ENCODE measurements around the gene ESRRG.

Gene ESRRG

DNA sequence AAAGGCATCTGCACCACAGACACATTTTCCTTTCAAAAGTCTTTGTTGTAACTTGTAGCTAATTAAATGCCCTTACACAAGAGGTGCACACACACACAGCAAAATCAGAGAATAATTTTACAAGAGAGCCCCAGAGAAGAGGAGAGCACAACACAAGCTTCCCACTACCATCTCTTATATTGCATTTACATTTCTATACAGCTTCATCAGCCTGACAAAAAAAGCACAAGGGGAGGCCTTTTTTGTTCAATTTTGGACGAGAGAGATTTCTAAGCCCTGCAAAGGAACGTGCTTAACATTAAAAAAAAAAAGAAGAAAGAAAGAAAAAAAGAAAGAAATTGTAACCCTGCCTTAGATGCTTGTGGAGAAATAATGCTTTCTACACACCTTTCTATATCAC, 17.1 kb upstream of the ESRRG start:
- no peak overlapping the region for H3K9ac ChIP-seq (ENCODE audit: low read depth in 1 of 2, low read length in 2 of 2)
- H3K27ac ChIP-seq (ENCODE audit: low read depth in 2 of 2, low read length in 2 of 2), result no peak overlapping the region
- no peaks in the 10 kb centered on the region for H3K36me3 ChIP-seq (ENCODE audit: control insufficient read depth in 2 of 2, insufficient read depth in 2 of 2, low read length in 2 of 2)
- H3K4me3 ChIP-seq (ENCODE audit: low read length in 2 of 2), result no peak overlapping the region
- no peaks in the 10 kb centered on the region for H3K27me3 ChIP-seq (ENCODE audit: control insufficient read depth in 2 of 2, insufficient read depth in 2 of 2, low read length in 2 of 2)
- H3K4me1 ChIP-seq (ENCODE audit: control insufficient read depth in 2 of 2, insufficient read depth in 2 of 2, low read length in 2 of 2), result no peaks in the 10 kb centered on the region
- H3K9me3 ChIP-seq (ENCODE audit: control insufficient read depth in 2 of 2, low read length in 2 of 2), result no peaks in the 10 kb centered on the region

- no peaks in the 10 kb centered on the region for H3K4me1 ChIP-seq (ENCODE audit: control insufficient read depth in 2 of 2, insufficient read depth in 2 of 2, low read length in 2 of 2)
- H3K4me3 ChIP-seq (ENCODE audit: low read length in 2 of 2), result no peak overlapping the region
- H3K27ac ChIP-seq (ENCODE audit: low read depth in 2 of 2, low read length in 2 of 2), result no peak overlapping the region
- no peaks in the 10 kb centered on the region for H3K27me3 ChIP-seq (ENCODE audit: control insufficient read depth in 2 of 2, insufficient read depth in 2 of 2, low read length in 2 of 2)
- H3K9ac ChIP-seq (ENCODE audit: low read depth in 1 of 2, low read length in 2 of 2), result no peak overlapping the region
- no peaks in the 10 kb centered on the region for H3K36me3 ChIP-seq (ENCODE audit: control insufficient read depth in 2 of 2, insufficient read depth in 2 of 2, low read length in 2 of 2)
- no peaks in the 10 kb centered on the region for H3K9me3 ChIP-seq (ENCODE audit: control insufficient read depth in 2 of 2, low read length in 2 of 2)
Measured at GRCh38 chr1:216739793-216740192, 16.6 kb upstream of the ESRRG start.

GRCh38 chr1:216732121-216732520, 8.9 kb upstream of the ESRRG start:
- H3K9ac ChIP-seq (ENCODE audit: low read depth in 1 of 2, low read length in 2 of 2), result no peak overlapping the region
- no peak overlapping the region for H3K27ac ChIP-seq (ENCODE audit: low read depth in 2 of 2, low read length in 2 of 2)
- no peaks in the 10 kb centered on the region for H3K9me3 ChIP-seq (ENCODE audit: control insufficient read depth in 2 of 2, low read length in 2 of 2)
- H3K4me3 ChIP-seq (ENCODE audit: low read length in 2 of 2), result no peak overlapping the region
- H3K27me3 ChIP-seq (ENCODE audit: control insufficient read depth in 2 of 2, insufficient read depth in 2 of 2, low read length in 2 of 2), result no peaks in the 10 kb centered on the region
- H3K36me3 ChIP-seq (ENCODE audit: control insufficient read depth in 2 of 2, insufficient read depth in 2 of 2, low read length in 2 of 2), result no peaks in the 10 kb centered on the region
- no peaks in the 10 kb centered on the region for H3K4me1 ChIP-seq (ENCODE audit: control insufficient read depth in 2 of 2, insufficient read depth in 2 of 2, low read length in 2 of 2)

DNA sequence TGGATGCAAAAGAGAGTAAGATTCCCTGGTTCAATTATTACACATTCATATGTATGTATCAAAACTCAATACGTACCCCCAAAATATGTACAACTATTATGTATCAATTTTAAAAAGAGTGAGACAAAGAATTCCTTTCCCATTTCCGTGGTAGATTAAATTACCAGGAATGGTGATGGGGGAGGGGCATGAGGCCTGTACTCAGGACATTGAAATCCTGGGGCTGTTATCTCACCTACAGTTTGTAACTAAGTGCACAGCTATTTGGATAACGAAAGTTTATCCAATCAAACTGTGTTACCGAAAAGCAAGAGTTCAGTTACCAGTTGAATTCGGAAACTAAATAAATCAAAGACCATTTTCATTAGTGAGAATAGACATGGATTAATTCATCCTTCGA, 8.3 kb upstream of the ESRRG start:
- no peak overlapping the region for H3K27ac ChIP-seq (ENCODE audit: low read depth in 2 of 2, low read length in 2 of 2)
- no peaks in the 10 kb centered on the region for H3K4me1 ChIP-seq (ENCODE audit: control insufficient read depth in 2 of 2, insufficient read depth in 2 of 2, low read length in 2 of 2)
- H3K9ac ChIP-seq (ENCODE audit: low read depth in 1 of 2, low read length in 2 of 2), result no peak overlapping the region
- no peak overlapping the region for H3K4me3 ChIP-seq (ENCODE audit: low read length in 2 of 2)
- no peaks in the 10 kb centered on the region for H3K9me3 ChIP-seq (ENCODE audit: control insufficient read depth in 2 of 2, low read length in 2 of 2)
- no peaks in the 10 kb centered on the region for H3K36me3 ChIP-seq (ENCODE audit: control insufficient read depth in 2 of 2, insufficient read depth in 2 of 2, low read length in 2 of 2)
- no peaks in the 10 kb centered on the region for H3K27me3 ChIP-seq (ENCODE audit: control insufficient read depth in 2 of 2, insufficient read depth in 2 of 2, low read length in 2 of 2)

DNA sequence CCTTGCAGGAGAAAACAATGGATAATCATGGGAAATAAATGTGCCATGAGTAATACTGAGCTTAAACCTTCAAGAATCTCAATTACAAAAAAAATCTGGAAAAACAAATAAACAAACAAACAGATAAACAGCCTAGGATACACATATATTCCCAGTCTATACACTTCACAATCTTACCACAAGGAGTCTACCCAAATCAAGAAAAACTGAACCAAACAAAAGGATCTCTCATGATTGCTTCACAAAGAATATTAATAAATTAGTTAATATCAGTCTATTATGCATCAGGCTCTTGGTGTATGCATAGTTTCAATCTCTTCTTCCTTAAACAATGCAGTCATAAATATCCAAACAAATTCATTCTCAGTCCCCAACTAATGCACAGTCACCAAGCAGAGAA, 3.2 kb upstream of the ESRRG start:
- Histone ChIP-seq H3K9me3 (ENCODE audit: control insufficient read depth in 2 of 2, low read length in 2 of 2) (no peaks in the 10 kb centered on the region), H3K36me3 (ENCODE audit: control insufficient read depth in 2 of 2, insufficient read depth in 2 of 2, low read length in 2 of 2) (no peaks in the 10 kb centered on the region), H3K27ac (ENCODE audit: low read depth in 2 of 2, low read length in 2 of 2) (no peak overlapping the region), H3K4me1 (ENCODE audit: control insufficient read depth in 2 of 2, insufficient read depth in 2 of 2, low read length in 2 of 2) (peaks cover 0 to 2% of the 10 kb centered on the region in 2 donors), H3K9ac (ENCODE audit: low read depth in 1 of 2, low read length in 2 of 2) (no peak overlapping the region), H3K27me3 (ENCODE audit: control insufficient read depth in 2 of 2, insufficient read depth in 2 of 2, low read length in 2 of 2) (no peaks in the 10 kb centered on the region), H3K4me3 (ENCODE audit: low read length in 2 of 2) (no peak overlapping the region)

GRCh38 chr1:216722821-216723220, 408 bp downstream of the ESRRG start:
- H3K27ac ChIP-seq (ENCODE audit: low read depth in 2 of 2, low read length in 2 of 2), result no peak overlapping the region
- no peaks in the 10 kb centered on the region for H3K27me3 ChIP-seq (ENCODE audit: control insufficient read depth in 2 of 2, insufficient read depth in 2 of 2, low read length in 2 of 2)
- H3K9ac ChIP-seq (ENCODE audit: low read depth in 1 of 2, low read length in 2 of 2), result no peak overlapping the region
- peaks cover 0 to 2% of the 10 kb centered on the region in 2 donors for H3K4me1 ChIP-seq (ENCODE audit: control insufficient read depth in 2 of 2, insufficient read depth in 2 of 2, low read length in 2 of 2)
- H3K4me3 ChIP-seq (ENCODE audit: low read length in 2 of 2), result peak overlapping the region; percentile 52 to 72
- no peaks in the 10 kb centered on the region for H3K9me3 ChIP-seq (ENCODE audit: control insufficient read depth in 2 of 2, low read length in 2 of 2)
- H3K36me3 ChIP-seq (ENCODE audit: control insufficient read depth in 2 of 2, insufficient read depth in 2 of 2, low read length in 2 of 2), result no peaks in the 10 kb centered on the region

DNA sequence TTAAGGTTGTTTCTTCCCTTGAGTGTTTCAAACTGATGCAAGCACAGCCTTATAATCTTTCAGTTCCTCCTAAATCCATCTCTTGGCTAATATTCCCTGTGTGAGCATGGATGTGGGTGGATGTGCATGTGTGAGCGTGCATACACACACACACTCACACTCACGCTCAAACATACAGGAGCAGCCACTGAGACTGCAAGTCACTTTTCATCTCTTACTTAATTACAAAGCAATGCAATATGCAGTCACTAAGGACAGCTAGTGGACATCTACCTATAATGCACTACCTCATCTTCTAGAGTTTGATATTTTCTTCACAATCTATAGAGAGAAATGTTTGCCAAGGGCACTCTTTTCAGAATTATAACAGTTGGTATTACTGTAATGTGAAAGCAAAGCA, 1.4 kb downstream of the ESRRG start:
- Histone ChIP-seq H3K4me3 (ENCODE audit: low read length in 2 of 2) (peak overlapping the region in 1 of 2 donors; percentile 42), H3K9me3 (ENCODE audit: control insufficient read depth in 2 of 2, low read length in 2 of 2) (no peaks in the 10 kb centered on the region), H3K9ac (ENCODE audit: low read depth in 1 of 2, low read length in 2 of 2) (no peak overlapping the region), H3K27ac (ENCODE audit: low read depth in 2 of 2, low read length in 2 of 2) (no peak overlapping the region), H3K4me1 (ENCODE audit: control insufficient read depth in 2 of 2, insufficient read depth in 2 of 2, low read length in 2 of 2) (peaks cover 0 to 2% of the 10 kb centered on the region in 2 donors), H3K36me3 (ENCODE audit: control insufficient read depth in 2 of 2, insufficient read depth in 2 of 2, low read length in 2 of 2) (no peaks in the 10 kb centered on the region), H3K27me3 (ENCODE audit: control insufficient read depth in 2 of 2, insufficient read depth in 2 of 2, low read length in 2 of 2) (no peaks in the 10 kb centered on the region)

DNA sequence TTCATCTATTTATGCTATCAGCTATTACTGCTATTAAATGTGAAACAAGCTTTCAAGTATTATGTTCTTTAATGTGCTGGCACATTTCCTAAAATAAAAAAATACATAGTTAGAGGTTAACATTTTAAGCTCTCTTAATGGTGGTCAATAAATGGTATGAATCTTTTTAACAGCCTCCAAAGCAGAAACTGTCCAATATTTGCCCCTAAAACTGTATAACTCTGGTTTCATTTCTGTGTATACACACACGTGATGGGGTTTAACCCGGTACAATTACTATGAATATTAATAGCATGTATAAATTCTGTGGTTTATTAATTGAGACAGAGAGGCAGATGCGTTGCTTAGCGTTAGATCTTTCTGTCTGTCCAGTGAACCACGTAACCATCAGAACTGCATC, 2.2 kb downstream of the ESRRG start:
- Histone ChIP-seq H3K27ac (ENCODE audit: low read depth in 2 of 2, low read length in 2 of 2) (no peak overlapping the region), H3K9ac (ENCODE audit: low read depth in 1 of 2, low read length in 2 of 2) (no peak overlapping the region), H3K4me3 (ENCODE audit: low read length in 2 of 2) (no peak overlapping the region), H3K27me3 (ENCODE audit: control insufficient read depth in 2 of 2, insufficient read depth in 2 of 2, low read length in 2 of 2) (no peaks in the 10 kb centered on the region), H3K9me3 (ENCODE audit: control insufficient read depth in 2 of 2, low read length in 2 of 2) (no peaks in the 10 kb centered on the region), H3K36me3 (ENCODE audit: control insufficient read depth in 2 of 2, insufficient read depth in 2 of 2, low read length in 2 of 2) (no peaks in the 10 kb centered on the region), H3K4me1 (ENCODE audit: control insufficient read depth in 2 of 2, insufficient read depth in 2 of 2, low read length in 2 of 2) (peaks cover 0 to 2% of the 10 kb centered on the region in 2 donors)

DNA sequence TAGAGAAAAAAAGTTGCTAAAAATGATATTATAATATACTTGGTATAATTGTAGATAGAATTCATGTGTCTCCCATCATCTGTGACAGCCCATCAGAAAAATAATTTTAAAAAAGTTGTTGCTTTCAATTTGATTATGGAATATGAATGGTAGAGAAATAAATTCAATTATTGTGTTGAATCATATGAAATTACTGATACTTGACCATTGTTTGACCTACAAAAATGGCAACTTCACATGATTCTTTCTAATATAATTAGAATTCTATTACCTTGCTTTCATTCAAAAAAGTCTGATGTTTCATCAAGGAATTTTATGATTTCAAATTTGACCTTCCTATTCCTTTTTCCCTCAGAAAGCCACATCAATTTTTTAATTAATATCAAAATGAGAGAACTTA, 11.5 kb downstream of the ESRRG start:
- no peak overlapping the region for H3K9ac ChIP-seq (ENCODE audit: low read depth in 1 of 2, low read length in 2 of 2)
- H3K27ac ChIP-seq (ENCODE audit: low read depth in 2 of 2, low read length in 2 of 2), result no peak overlapping the region
- no peak overlapping the region for H3K4me3 ChIP-seq (ENCODE audit: low read length in 2 of 2)
- no peaks in the 10 kb centered on the region for H3K9me3 ChIP-seq (ENCODE audit: control insufficient read depth in 2 of 2, low read length in 2 of 2)
- H3K27me3 ChIP-seq (ENCODE audit: control insufficient read depth in 2 of 2, insufficient read depth in 2 of 2, low read length in 2 of 2), result no peaks in the 10 kb centered on the region
- no peaks in the 10 kb centered on the region for H3K36me3 ChIP-seq (ENCODE audit: control insufficient read depth in 2 of 2, insufficient read depth in 2 of 2, low read length in 2 of 2)
- no peaks in the 10 kb centered on the region for H3K4me1 ChIP-seq (ENCODE audit: control insufficient read depth in 2 of 2, insufficient read depth in 2 of 2, low read length in 2 of 2)

DNA sequence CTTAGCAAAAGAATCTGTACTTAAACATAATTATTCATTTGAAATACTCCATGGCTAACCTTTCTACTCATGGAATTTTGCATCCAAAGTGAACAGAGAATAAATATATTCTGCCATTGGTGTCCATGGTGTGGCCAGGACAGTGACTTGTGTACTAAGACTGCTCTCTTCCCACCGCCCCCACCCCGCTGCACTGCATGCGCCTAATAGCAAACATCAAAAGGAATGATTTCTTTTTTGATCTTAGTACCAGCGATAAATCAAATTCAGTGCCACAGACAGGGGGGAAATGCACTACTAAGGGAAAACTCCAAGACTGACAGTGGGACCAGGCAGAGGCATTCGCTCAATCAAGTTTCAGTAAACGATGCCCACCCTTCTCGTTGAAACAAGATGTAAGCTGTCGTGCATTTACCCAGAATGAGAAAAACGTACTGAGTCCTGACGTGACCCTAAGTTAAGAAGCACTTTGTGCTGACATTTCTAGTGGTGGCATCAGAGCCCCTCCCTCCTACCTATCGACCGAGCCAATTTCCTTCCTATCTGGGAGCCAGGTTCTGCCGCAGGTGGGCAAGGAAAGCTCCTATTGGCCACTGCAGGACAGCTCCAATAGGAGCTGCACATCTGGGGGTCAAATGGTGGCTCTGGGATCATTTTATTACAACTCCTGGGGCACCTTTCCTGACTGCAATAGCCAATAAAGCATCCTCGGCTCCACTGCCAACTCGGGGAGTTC, 12.5 kb downstream of the ESRRG start:
- Histone ChIP-seq H3K36me3 (ENCODE audit: control insufficient read depth in 2 of 2, insufficient read depth in 2 of 2, low read length in 2 of 2) (no peaks in the 10 kb centered on the region), H3K4me1 (ENCODE audit: control insufficient read depth in 2 of 2, insufficient read depth in 2 of 2, low read length in 2 of 2) (no peaks in the 10 kb centered on the region), H3K27me3 (ENCODE audit: control insufficient read depth in 2 of 2, insufficient read depth in 2 of 2, low read length in 2 of 2) (no peaks in the 10 kb centered on the region), H3K9ac (ENCODE audit: low read depth in 1 of 2, low read length in 2 of 2) (no peak overlapping the region), H3K4me3 (ENCODE audit: low read length in 2 of 2) (no peak overlapping the region), H3K9me3 (ENCODE audit: control insufficient read depth in 2 of 2, low read length in 2 of 2) (no peaks in the 10 kb centered on the region), H3K27ac (ENCODE audit: low read depth in 2 of 2, low read length in 2 of 2) (no peak overlapping the region)
